KOPT-K1 (cell line): ENCODE results near the gene NOTO.

Source experiments
- H3K27ac ChIP-seq: fragments of 200-600 bp; sonication (generic); 2 replicates; pipeline ENCODE4 v1.5.1; 2016; ENCODE audit warnings: antibody characterized with exemption, mild to moderate bottlenecking, low read depth, low read length; ENCODE audit not compliant: poor library complexity, severe bottlenecking
- H3K36me3 ChIP-seq: fragments of 200-600 bp; sonication (generic); 2 replicates; pipeline ENCODE4 v1.5.1; 2017; ENCODE audit warnings: antibody characterized with exemption, mild to moderate bottlenecking, low read length, moderate library complexity; ENCODE audit not compliant: insufficient read depth
- H3K9me3 ChIP-seq: fragments of 200-600 bp; sonication (generic); 2 replicates; pipeline ENCODE4 v1.5.1; 2017; ENCODE audit warnings: antibody characterized with exemption, low read length, mild to moderate bottlenecking; ENCODE audit not compliant: insufficient read depth, poor library complexity, severe bottlenecking

Gene NOTO

GRCh38 chr2:73238149-73238548 lies 35.8 kb downstream of the NOTO start:
- Histone ChIP-seq H3K9me3 (no peaks in the 10 kb centered on the region), H3K36me3 (peaks cover 79% of the 10 kb centered on the region), H3K27ac (no peak overlapping the region)

- H3K9me3 ChIP-seq, result no peaks in the 10 kb centered on the region
- no peak overlapping the region for H3K27ac ChIP-seq
These were observed 36.6 kb downstream of the NOTO start for GRCh38 chr2:73238976-73239375.

GRCh38 chr2:73239776-73240175 lies 37.4 kb downstream of the NOTO start:
- peaks cover 95% of the 10 kb centered on the region for H3K36me3 ChIP-seq

More at GRCh38 chr2:73238976-73239375, 36.6 kb downstream of the NOTO start:
- H3K36me3 ChIP-seq, result peaks cover 87% of the 10 kb centered on the region

GRCh38 chr2:73243884-73244570 lies 41.7 kb downstream of the NOTO start:
- Histone ChIP-seq H3K9me3 (no peaks in the 10 kb centered on the region), H3K27ac (no peak overlapping the region), H3K36me3 (peaks cover 100% of the 10 kb centered on the region)

More at GRCh38 chr2:73239776-73240175, 37.4 kb downstream of the NOTO start:
- no peaks in the 10 kb centered on the region for H3K9me3 ChIP-seq
- no peak overlapping the region for H3K27ac ChIP-seq

- Histone ChIP-seq H3K27ac (no peak overlapping the region), H3K36me3 (peaks cover 100% of the 10 kb centered on the region)
These were observed 42.2 kb downstream of the NOTO start for GRCh38 chr2:73244580-73244979.

GRCh38 chr2:73246850-73247249 lies 44.5 kb downstream of the NOTO start:
- Histone ChIP-seq H3K36me3 (peaks cover 100% of the 10 kb centered on the region), H3K27ac (no peak overlapping the region), H3K9me3 (no peaks in the 10 kb centered on the region)

More at GRCh38 chr2:73244580-73244979, 42.2 kb downstream of the NOTO start:
- no peaks in the 10 kb centered on the region for H3K9me3 ChIP-seq

GRCh38 chr2:73249636-73250035 lies 47.3 kb downstream of the NOTO start:
- peaks cover 100% of the 10 kb centered on the region for H3K36me3 ChIP-seq
- H3K9me3 ChIP-seq, result no peaks in the 10 kb centered on the region
- H3K27ac ChIP-seq, result no peak overlapping the region

- Histone ChIP-seq H3K27ac (no peak overlapping the region), H3K9me3 (no peaks in the 10 kb centered on the region), H3K36me3 (peaks cover 100% of the 10 kb centered on the region)
These were observed 48.8 kb downstream of the NOTO start for GRCh38 chr2:73250872-73251846.

- H3K27ac ChIP-seq, result no peak overlapping the region
- H3K36me3 ChIP-seq, result peaks cover 97% of the 10 kb centered on the region
- H3K9me3 ChIP-seq, result no peaks in the 10 kb centered on the region
These were observed 50.1 kb downstream of the NOTO start for GRCh38 chr2:73252238-73253027.

GRCh38 chr2:73253400-73253799 lies 51.0 kb downstream of the NOTO start:
- H3K27ac ChIP-seq, result no peak overlapping the region
- H3K36me3 ChIP-seq, result peaks cover 94% of the 10 kb centered on the region
- no peaks in the 10 kb centered on the region for H3K9me3 ChIP-seq

- Histone ChIP-seq H3K36me3 (peaks cover 94% of the 10 kb centered on the region), H3K9me3 (no peaks in the 10 kb centered on the region), H3K27ac (no peak overlapping the region)
These were observed 51.5 kb downstream of the NOTO start for GRCh38 chr2:73253901-73254300.

GRCh38 chr2:73254343-73255006 lies 52.1 kb downstream of the NOTO start:
- Histone ChIP-seq H3K27ac (no peak overlapping the region), H3K9me3 (no peaks in the 10 kb centered on the region), H3K36me3 (peaks cover 94% of the 10 kb centered on the region)

- H3K9me3 ChIP-seq, result no peaks in the 10 kb centered on the region
- peaks cover 94% of the 10 kb centered on the region for H3K36me3 ChIP-seq
- no peak overlapping the region for H3K27ac ChIP-seq
These were observed 52.8 kb downstream of the NOTO start for GRCh38 chr2:73255007-73255644.
